Measurements from ENCODE around the gene OVOL1. TPM values are rescaled to one million over a fixed set of nuclear protein-coding genes. Genes with fewer than 3 reads are reported as not detected.
A peak's percentile ranks its signal among the peaks of the same experiment; 100 is the strongest.
"Not testable (repeated sequence)": the region's sequence is repeated elsewhere in the genome, so short reads cannot be mapped to it uniquely, and the experiment has no call there.

OVOL1 gene
- total RNA-seq, 4 donors from 2014 or later: 14.9 to 33.2 (median 29.8) TPM

- no peak for TF ChIP-seq POLR2A (IDR thresholded peaks at IDR 0.05)
- TF ChIP-seq CTCF (IDR thresholded peaks at IDR 0.05): no peak
- no peak overlapping the region for H3K4me3 ChIP-seq
- no peak overlapping the region for H3K27ac ChIP-seq
- H3K9me3 ChIP-seq: no peaks in the 10 kb centered on the region
- no peaks in the 10 kb centered on the region for H3K36me3 ChIP-seq
- no peaks in the 10 kb centered on the region for H3K27me3 ChIP-seq
- DNase-seq: no peak
- H3K4me1 ChIP-seq: no peaks in the 10 kb centered on the region
Measured at GRCh38 chr11:65767406-65767805, 19.5 kb upstream of the OVOL1 start.

GRCh38 chr11:65767806-65768205 is 19.1 kb upstream of the OVOL1 start:
- not testable (repeated sequence) for DNase-seq

GRCh38 chr11:65770951-65771567 is 15.8 kb upstream of the OVOL1 start:
- Histone ChIP-seq H3K9me3 (no peaks in the 10 kb centered on the region), H3K4me3 (no peak overlapping the region), H3K36me3 (no peaks in the 10 kb centered on the region), H3K4me1 (no peaks in the 10 kb centered on the region), H3K27me3 (no peaks in the 10 kb centered on the region), H3K27ac (no peak overlapping the region)
- DNase-seq: no peak
- no peak for TF ChIP-seq CTCF (IDR thresholded peaks at IDR 0.05)
- no peak for TF ChIP-seq POLR2A (IDR thresholded peaks at IDR 0.05)

More at GRCh38 chr11:65767806-65768205, 19.1 kb upstream of the OVOL1 start:
- not testable (repeated sequence) for H3K4me3 ChIP-seq, H3K9me3 ChIP-seq, H3K36me3 ChIP-seq, H3K27ac ChIP-seq, H3K27me3 ChIP-seq, H3K4me1 ChIP-seq

- no peak for DNase-seq
- Histone ChIP-seq H3K4me1 (no peaks in the 10 kb centered on the region), H3K27ac (no peak overlapping the region), H3K36me3 (no peaks in the 10 kb centered on the region), H3K27me3 (no peaks in the 10 kb centered on the region), H3K4me3 (no peak overlapping the region), H3K9me3 (no peaks in the 10 kb centered on the region)
- TF ChIP-seq CTCF (IDR thresholded peaks at IDR 0.05) (no peak), POLR2A (IDR thresholded peaks at IDR 0.05) (no peak)
Measured at GRCh38 chr11:65771589-65772112, 15.2 kb upstream of the OVOL1 start.

- Histone ChIP-seq H3K27ac (no peak overlapping the region), H3K9me3 (no peaks in the 10 kb centered on the region), H3K27me3 (no peaks in the 10 kb centered on the region), H3K36me3 (peaks cover 0 to 17% (median 0%) of the 10 kb centered on the region in 3 donors), H3K4me1 (peaks cover 0 to 8% (median 0%) of the 10 kb centered on the region in 4 donors), H3K4me3 (no peak overlapping the region)
- DNase-seq: peak in 1 of 3 donors; percentile 40
- TF ChIP-seq CTCF (IDR thresholded peaks at IDR 0.05) (peak in 3 of 6 experiments; percentile 20 to 28 (median 25)), POLR2A (IDR thresholded peaks at IDR 0.05) (no peak)
Measured at GRCh38 chr11:65773784-65774411, 13.0 kb upstream of the OVOL1 start.

Measured in Peyer's patch (tissue), 4 donors.